Memory B cell (primary cell): ENCODE results near the gene BAIAP2.

Experiments
- ATAC-seq: fragments of 150-1000 bp; cut with Tn5 transposase; 2 replicates; pipeline ENCODE4 v1.10.0; 2021; ENCODE audit warnings: low read depth, mild to moderate bottlenecking, moderate library complexity
- DNase-seq, 2 donors: peaks; one replicate each; pipeline ENCODE4 v3.0.0; 2022; ENCODE audit warnings: low spot score in 2 of 2
- H3K27ac Mint-ChIP-seq: one replicate; pipeline ENCODE4 v1.8.0; 2022; ENCODE audit warnings: mild to moderate bottlenecking, moderate library complexity, mixed read lengths
- H3K27me3 Mint-ChIP-seq: one replicate; pipeline ENCODE4 v1.8.0; 2022; ENCODE audit warnings: mixed read lengths
- H3K36me3 Mint-ChIP-seq: one replicate; pipeline ENCODE4 v1.8.0; 2022; ENCODE audit warnings: mild to moderate bottlenecking, mixed read lengths
- H3K4me1 Mint-ChIP-seq: one replicate; pipeline ENCODE4 v1.8.0; 2022; ENCODE audit warnings: mixed read lengths
- H3K4me3 Mint-ChIP-seq: one replicate; pipeline ENCODE4 v1.8.0; 2022; ENCODE audit warnings: mild to moderate bottlenecking, moderate library complexity, mixed read lengths
- H3K9me3 Mint-ChIP-seq: one replicate; pipeline ENCODE4 v1.8.0; 2022; ENCODE audit warnings: mixed read lengths

Gene BAIAP2

GRCh38 chr17:81093619-81094508 is 58.9 kb downstream of the BAIAP2 start:
- Mint-ChIP-seq H3K4me1 (peaks cover 9% of the 10 kb centered on the region), H3K36me3 (no peaks in the 10 kb centered on the region), H3K27ac (peak overlapping the region; percentile 24), H3K4me3 (no peak overlapping the region), H3K27me3 (peaks cover 12% of the 10 kb centered on the region), H3K9me3 (no peaks in the 10 kb centered on the region)
- DNase-seq (no peak), ATAC-seq (no peak)

- Mint-ChIP-seq H3K4me1 (peaks cover 9% of the 10 kb centered on the region), H3K27ac (peak overlapping the region; percentile 24), H3K27me3 (peaks cover 16% of the 10 kb centered on the region), H3K4me3 (no peak overlapping the region), H3K36me3 (no peaks in the 10 kb centered on the region), H3K9me3 (no peaks in the 10 kb centered on the region)
- DNase-seq: peak in 1 of 2 donors; percentile 41
- peak; percentile 83 for ATAC-seq
Measured at GRCh38 chr17:81094509-81095382, 59.8 kb downstream of the BAIAP2 start.

- ATAC-seq (peak; percentile 38), DNase-seq (no peak)
- Mint-ChIP-seq H3K9me3 (no peaks in the 10 kb centered on the region), H3K4me1 (peaks cover 9% of the 10 kb centered on the region), H3K27me3 (peaks cover 16% of the 10 kb centered on the region), H3K36me3 (no peaks in the 10 kb centered on the region), H3K4me3 (peak overlapping the region; percentile 50), H3K27ac (peak overlapping the region; percentile 76)
Measured at GRCh38 chr17:81095383-81095762, 60.4 kb downstream of the BAIAP2 start.

GRCh38 chr17:81096741-81097133 is 61.8 kb downstream of the BAIAP2 start:
- ATAC-seq (no peak), DNase-seq (no peak)
- Mint-ChIP-seq H3K27me3 (peaks cover 16% of the 10 kb centered on the region), H3K4me1 (peaks cover 10% of the 10 kb centered on the region), H3K9me3 (no peaks in the 10 kb centered on the region), H3K27ac (no peak overlapping the region), H3K4me3 (no peak overlapping the region), H3K36me3 (no peaks in the 10 kb centered on the region)

- H3K27ac Mint-ChIP-seq: no peak overlapping the region
- H3K9me3 Mint-ChIP-seq: no peaks in the 10 kb centered on the region
- H3K27me3 Mint-ChIP-seq: peaks cover 16% of the 10 kb centered on the region
- ATAC-seq: no peak
- no peak for DNase-seq
- no peak overlapping the region for H3K4me3 Mint-ChIP-seq
- no peaks in the 10 kb centered on the region for H3K36me3 Mint-ChIP-seq
- peaks cover 12% of the 10 kb centered on the region for H3K4me1 Mint-ChIP-seq
Measured at GRCh38 chr17:81097134-81097942, 62.4 kb downstream of the BAIAP2 start.

- Mint-ChIP-seq H3K4me3 (no peak overlapping the region), H3K27me3 (peaks cover 16% of the 10 kb centered on the region), H3K27ac (no peak overlapping the region), H3K9me3 (no peaks in the 10 kb centered on the region), H3K36me3 (no peaks in the 10 kb centered on the region), H3K4me1 (peaks cover 12% of the 10 kb centered on the region)
- DNase-seq (no peak), ATAC-seq (no peak)
Measured at GRCh38 chr17:81097943-81098308, 63.0 kb downstream of the BAIAP2 start.

- Mint-ChIP-seq H3K27me3 (peaks cover 12% of the 10 kb centered on the region), H3K9me3 (no peaks in the 10 kb centered on the region), H3K4me1 (peaks cover 12% of the 10 kb centered on the region), H3K27ac (no peak overlapping the region), H3K4me3 (no peak overlapping the region), H3K36me3 (no peaks in the 10 kb centered on the region)
- ATAC-seq (no peak), DNase-seq (no peak)
Measured at GRCh38 chr17:81099888-81100287, 64.9 kb downstream of the BAIAP2 start.

- Mint-ChIP-seq H3K27ac (no peak overlapping the region), H3K36me3 (no peaks in the 10 kb centered on the region), H3K4me1 (peaks cover 10% of the 10 kb centered on the region)
Measured at GRCh38 chr17:81100668-81101067, 65.7 kb downstream of the BAIAP2 start.

GRCh38 chr17:81101614-81102306 is 66.8 kb downstream of the BAIAP2 start:
- peak; percentile 98 for ATAC-seq
- Mint-ChIP-seq H3K36me3 (no peaks in the 10 kb centered on the region), H3K27ac (no peak overlapping the region), H3K4me3 (no peak overlapping the region), H3K27me3 (peaks cover 8% of the 10 kb centered on the region), H3K4me1 (peaks cover 3% of the 10 kb centered on the region), H3K9me3 (no peaks in the 10 kb centered on the region)
- DNase-seq: peak; percentile 91 to 94

More at GRCh38 chr17:81100668-81101067, 65.7 kb downstream of the BAIAP2 start:
- Mint-ChIP-seq H3K9me3 (no peaks in the 10 kb centered on the region), H3K27me3 (peaks cover 14% of the 10 kb centered on the region), H3K4me3 (no peak overlapping the region)
- ATAC-seq (no peak), DNase-seq (no peak)

GRCh38 chr17:81102352-81102751 is 67.4 kb downstream of the BAIAP2 start:
- ATAC-seq: no peak
- Mint-ChIP-seq H3K4me3 (no peak overlapping the region), H3K4me1 (peaks cover 3% of the 10 kb centered on the region), H3K27me3 (peaks cover 6% of the 10 kb centered on the region), H3K9me3 (no peaks in the 10 kb centered on the region), H3K27ac (no peak overlapping the region), H3K36me3 (no peaks in the 10 kb centered on the region)
- DNase-seq: no peak

- Mint-ChIP-seq H3K36me3 (no peaks in the 10 kb centered on the region), H3K9me3 (no peaks in the 10 kb centered on the region), H3K4me1 (peaks cover 3% of the 10 kb centered on the region), H3K4me3 (no peak overlapping the region), H3K27me3 (peaks cover 6% of the 10 kb centered on the region), H3K27ac (no peak overlapping the region)
- no peak for ATAC-seq
- no peak for DNase-seq
Measured at GRCh38 chr17:81102869-81103268, 67.9 kb downstream of the BAIAP2 start.

GRCh38 chr17:81103379-81103778 is 68.4 kb downstream of the BAIAP2 start:
- ATAC-seq (no peak), DNase-seq (no peak)
- H3K4me3 Mint-ChIP-seq: no peak overlapping the region
- peaks cover 3% of the 10 kb centered on the region for H3K4me1 Mint-ChIP-seq
- no peaks in the 10 kb centered on the region for H3K36me3 Mint-ChIP-seq
- no peaks in the 10 kb centered on the region for H3K9me3 Mint-ChIP-seq
- H3K27ac Mint-ChIP-seq: no peak overlapping the region
- peaks cover 6% of the 10 kb centered on the region for H3K27me3 Mint-ChIP-seq

- H3K4me3 Mint-ChIP-seq: no peak overlapping the region
- peaks cover 5% of the 10 kb centered on the region for H3K27me3 Mint-ChIP-seq
- ATAC-seq: no peak
Measured at GRCh38 chr17:81106716-81107115, 71.8 kb downstream of the BAIAP2 start.

More at GRCh38 chr17:81106716-81107115, 71.8 kb downstream of the BAIAP2 start:
- Mint-ChIP-seq H3K9me3 (no peaks in the 10 kb centered on the region), H3K36me3 (no peaks in the 10 kb centered on the region), H3K27ac (no peak overlapping the region), H3K4me1 (peaks cover 2% of the 10 kb centered on the region)
- DNase-seq: no peak
